Activated T-cell treated with anti-CD3 and anti-CD28 coated beads for 4 hours (primary cell): Measurements from ENCODE around the gene PDGFC.

Experiments
- DNase-seq: peaks from one replicate; pipeline ENCODE4 v3.0.0-alpha.2; 2020

PDGFC gene

GRCh38 chr4:156824451-156825060 lies 147.0 kb downstream of the PDGFC start:
- DNase-seq: no peak

- DNase-seq: no peak
Observed at GRCh38 chr4:156820931-156821330, 150.7 kb downstream of the PDGFC start.

- DNase-seq: no peak
Observed at GRCh38 chr4:156816360-156816755, 155.2 kb downstream of the PDGFC start.

- DNase-seq: no peak
Observed at GRCh38 chr4:156815717-156816359, 155.8 kb downstream of the PDGFC start.

- DNase-seq: no peak
Observed at GRCh38 chr4:156811963-156812362, 159.6 kb downstream of the PDGFC start.

GRCh38 chr4:156811286-156811685 lies 160.3 kb downstream of the PDGFC start:
- no peak for DNase-seq

- no peak for DNase-seq
Observed at GRCh38 chr4:156805696-156806095, 165.9 kb downstream of the PDGFC start.

GRCh38 chr4:156803056-156803455 lies 168.5 kb downstream of the PDGFC start:
- DNase-seq: no peak

GRCh38 chr4:156800463-156800862 lies 171.1 kb downstream of the PDGFC start:
- DNase-seq: no peak

- no peak for DNase-seq
Observed at GRCh38 chr4:156799121-156799589, 172.4 kb downstream of the PDGFC start.

- no peak for DNase-seq
Observed at GRCh38 chr4:156798438-156798837, 173.2 kb downstream of the PDGFC start.

- DNase-seq: no peak
Observed at GRCh38 chr4:156797206-156797605, 174.4 kb downstream of the PDGFC start.

- no peak for DNase-seq
Observed at GRCh38 chr4:156795727-156796126, 175.9 kb downstream of the PDGFC start.

GRCh38 chr4:156794863-156795262 lies 176.7 kb downstream of the PDGFC start:
- DNase-seq: no peak

- DNase-seq: no peak
Observed at GRCh38 chr4:156792462-156793085, 179.0 kb downstream of the PDGFC start.

GRCh38 chr4:156790866-156791265 lies 180.7 kb downstream of the PDGFC start:
- no peak for DNase-seq

- no peak for DNase-seq
Observed at GRCh38 chr4:156788782-156789181, 182.8 kb downstream of the PDGFC start.

- DNase-seq: no peak
Observed at GRCh38 chr4:156786713-156787112, 184.9 kb downstream of the PDGFC start.

GRCh38 chr4:156784970-156785369 lies 186.6 kb downstream of the PDGFC start:
- DNase-seq: no peak

GRCh38 chr4:156783966-156784365 lies 187.6 kb downstream of the PDGFC start:
- DNase-seq: no peak

GRCh38 chr4:156782491-156782890 lies 189.1 kb downstream of the PDGFC start:
- DNase-seq: no peak

GRCh38 chr4:156781852-156782251 lies 189.7 kb downstream of the PDGFC start:
- DNase-seq: no peak

- no peak for DNase-seq
Observed at GRCh38 chr4:156779774-156780173, 191.8 kb downstream of the PDGFC start.

GRCh38 chr4:156779042-156779441 lies 192.6 kb downstream of the PDGFC start:
- DNase-seq: no peak
